Middle frontal gyrus (tissue), 1 donor: ENCODE results near the gene ATP6V1C2.
"Not testable (repeated sequence)": the region's sequence is repeated elsewhere in the genome, so short reads cannot be mapped to it uniquely, and the experiment has no call there.

Experiments
- DNase-seq: peaks from one replicate; pipeline ENCODE4 v3.0.0-alpha.2; 2015; ENCODE audit warnings: low spot score; ENCODE audit errors: extremely low spot score

Gene ATP6V1C2

GRCh38 chr2:10813163-10814138, 92.0 kb downstream of the ATP6V1C2 start:
- not testable (repeated sequence) for DNase-seq

DNA sequence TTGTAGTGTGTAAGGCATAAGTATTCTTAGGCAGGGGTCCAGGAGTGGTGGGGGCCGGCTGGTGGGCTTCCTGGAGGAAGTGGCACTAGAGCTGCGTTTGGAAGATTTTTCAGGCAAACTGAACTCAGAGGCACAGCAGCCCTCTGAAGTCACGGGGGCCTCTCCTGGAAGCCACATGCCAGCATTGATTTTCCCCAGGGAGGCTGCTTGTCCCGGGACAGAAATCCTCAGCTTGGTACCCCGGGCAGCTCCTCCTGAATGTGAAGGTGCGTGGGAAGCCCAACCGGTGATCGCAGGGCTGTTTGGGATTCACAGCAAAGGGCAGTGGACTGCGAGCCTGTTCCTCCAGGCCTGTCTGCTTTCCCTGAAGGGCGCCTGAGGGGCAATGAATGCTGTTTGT, 92.7 kb downstream of the ATP6V1C2 start:
- no peak for DNase-seq

GRCh38 chr2:10814571-10815331, 93.3 kb downstream of the ATP6V1C2 start:
- DNase-seq = no peak

- no peak for DNase-seq
These were observed 96.0 kb downstream of the ATP6V1C2 start for GRCh38 chr2:10817413-10817812.

DNA sequence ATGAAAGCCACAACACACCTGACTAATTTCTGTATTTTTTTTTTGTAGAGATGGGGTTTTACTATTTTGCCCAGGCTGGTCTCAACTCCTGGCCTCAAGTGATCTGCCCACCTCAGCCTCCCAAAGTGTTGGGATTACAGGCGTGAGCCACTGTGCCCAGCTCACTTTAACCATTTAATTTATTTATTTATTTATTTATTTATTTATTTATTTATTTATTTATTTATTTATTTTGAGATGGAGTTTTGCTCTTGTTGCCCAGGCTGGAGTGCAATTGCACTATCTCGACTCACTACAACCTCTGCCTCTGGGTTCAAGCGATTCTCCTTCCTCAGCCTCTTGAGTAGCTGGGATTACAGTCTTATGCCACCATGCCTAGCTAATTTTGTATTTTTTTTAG, 96.9 kb downstream of the ATP6V1C2 start:
- DNase-seq = not testable (repeated sequence)

DNA sequence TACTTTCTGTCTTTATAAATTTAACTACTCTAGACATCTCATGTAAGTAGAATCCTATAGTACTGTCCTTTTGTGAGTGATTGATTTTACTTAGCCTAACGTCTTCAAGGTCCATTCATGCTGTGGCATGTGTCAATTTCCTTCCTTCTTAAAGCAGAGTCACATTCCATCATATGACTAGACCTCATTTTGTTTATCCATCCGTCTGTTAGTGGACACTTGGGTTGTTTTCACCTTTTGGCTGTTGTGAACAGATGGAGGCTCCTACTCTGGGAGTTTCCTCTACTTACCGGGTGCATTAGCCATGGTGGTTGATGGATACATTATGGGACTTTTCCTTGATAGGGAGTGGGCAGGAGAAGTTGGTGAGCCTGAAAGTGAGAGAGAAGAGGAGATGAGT, 97.6 kb downstream of the ATP6V1C2 start:
- no peak for DNase-seq

GRCh38 chr2:10819714-10820314, 98.4 kb downstream of the ATP6V1C2 start:
- no peak for DNase-seq

GRCh38 chr2:10820562-10820961, 99.1 kb downstream of the ATP6V1C2 start:
- no peak for DNase-seq

- DNase-seq = no peak
These were observed 99.7 kb downstream of the ATP6V1C2 start for GRCh38 chr2:10820978-10821695.

- no peak for DNase-seq
These were observed 102.8 kb downstream of the ATP6V1C2 start for GRCh38 chr2:10824191-10824590.

DNA sequence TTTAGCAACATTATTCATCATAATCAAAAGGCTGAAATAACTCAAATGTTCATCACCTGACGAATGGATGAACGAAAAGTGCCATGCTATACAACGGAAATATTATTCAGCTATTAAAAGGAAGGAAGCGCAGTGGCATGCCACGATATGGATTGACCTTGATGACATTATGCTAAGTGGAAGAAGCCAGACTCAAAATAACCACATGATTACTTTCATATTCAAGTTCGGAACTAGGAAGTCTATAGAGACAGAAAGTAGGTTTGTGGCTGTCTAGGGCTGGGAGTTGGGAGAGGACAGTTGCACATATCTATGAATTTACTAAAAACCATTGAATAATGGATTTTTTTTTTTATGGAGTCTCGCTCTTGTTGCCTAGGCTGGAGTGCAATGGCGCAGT, 104.6 kb downstream of the ATP6V1C2 start:
- no peak for DNase-seq

DNA sequence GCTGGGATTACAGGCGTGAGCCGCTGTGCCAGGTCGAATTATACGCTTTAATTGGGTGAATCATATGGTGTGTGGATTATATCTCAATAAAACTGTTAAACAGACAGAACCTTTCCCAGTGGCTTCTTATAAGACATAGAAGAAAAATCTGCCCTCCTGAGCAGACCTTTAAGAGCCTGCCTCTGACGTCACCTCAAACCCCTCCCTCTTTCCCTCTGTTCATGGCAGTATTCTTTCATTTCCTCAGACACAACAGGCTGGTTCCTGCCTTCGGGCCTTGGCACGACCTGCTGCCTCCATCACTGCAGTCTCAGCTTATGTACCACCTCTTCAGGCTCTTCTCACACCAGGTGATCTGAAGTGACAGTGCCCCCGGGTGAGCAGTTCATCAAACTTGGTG, 105.2 kb downstream of the ATP6V1C2 start:
- DNase-seq = no peak

- DNase-seq = no peak
These were observed 106.9 kb downstream of the ATP6V1C2 start for GRCh38 chr2:10828346-10828745.

GRCh38 chr2:10829299-10829698, 107.9 kb downstream of the ATP6V1C2 start:
- no peak for DNase-seq

GRCh38 chr2:10830203-10830602, 108.8 kb downstream of the ATP6V1C2 start:
- DNase-seq = no peak

DNA sequence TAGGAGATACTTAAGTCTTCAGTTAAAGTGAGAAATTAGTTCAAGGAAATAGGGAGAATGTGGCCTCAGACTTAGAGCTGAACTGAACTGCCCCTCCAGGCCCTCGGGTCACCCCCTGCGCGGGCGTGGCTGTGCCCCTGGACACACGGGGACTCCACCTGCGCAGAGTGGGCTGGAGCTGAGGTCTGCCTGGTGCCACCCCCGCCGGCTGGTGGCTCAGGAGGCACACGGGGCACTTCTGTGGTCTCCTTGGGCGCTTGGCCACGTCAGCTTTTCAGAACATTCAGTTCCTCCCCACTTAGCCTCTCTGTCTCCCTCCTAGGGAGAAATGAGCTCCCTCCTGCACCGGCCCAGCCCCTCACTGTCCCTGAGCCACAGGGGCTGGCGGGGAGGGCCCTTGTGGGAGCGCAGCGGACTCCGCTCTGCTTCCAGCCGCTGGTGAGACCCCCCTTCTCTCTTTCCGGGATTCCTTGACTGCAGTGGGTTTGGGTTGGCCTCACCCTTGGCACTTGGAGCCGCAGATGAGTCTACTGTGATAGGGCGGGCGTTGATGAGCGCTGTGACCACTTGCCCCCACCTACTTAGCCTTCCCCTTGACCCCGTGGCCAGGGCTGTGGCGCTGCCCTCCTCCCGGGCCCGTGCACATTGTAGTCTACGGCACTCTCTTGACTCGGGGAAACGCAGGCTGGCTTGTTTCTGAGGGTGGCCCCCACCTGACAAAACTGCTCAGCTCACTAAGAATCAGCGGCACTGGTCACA, 109.4 kb downstream of the ATP6V1C2 start:
- no peak for DNase-seq

DNA sequence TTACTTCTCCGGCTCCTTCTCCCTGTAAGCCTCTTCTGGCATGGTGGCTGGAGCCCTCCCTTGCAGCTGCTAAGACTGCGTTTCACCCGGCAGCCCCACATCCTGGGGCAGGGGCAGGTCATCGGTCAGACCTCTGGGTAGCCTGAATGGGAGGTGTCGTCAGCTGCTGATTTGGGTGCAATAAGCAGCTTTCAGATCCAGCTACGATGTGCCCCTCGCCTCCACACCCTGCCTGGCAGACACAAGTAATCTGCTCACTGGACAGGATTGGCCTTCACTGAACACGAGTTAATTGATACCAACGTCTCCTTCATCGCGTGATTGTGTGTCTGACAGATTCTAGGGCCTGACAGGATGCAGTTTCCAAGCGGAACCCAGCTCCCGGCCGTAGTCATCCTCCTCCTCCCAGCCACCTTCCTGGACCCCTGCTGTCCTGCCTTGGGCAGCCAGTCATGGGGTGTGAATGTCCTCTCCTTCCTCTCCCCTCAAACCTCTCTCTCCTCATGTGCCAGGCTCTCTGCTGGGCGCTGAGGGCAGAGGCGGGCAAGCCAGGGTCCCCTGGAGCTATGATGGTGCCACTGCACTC, 110.1 kb downstream of the ATP6V1C2 start:
- no peak for DNase-seq

GRCh38 chr2:10832203-10832936, 110.9 kb downstream of the ATP6V1C2 start:
- DNase-seq = peak; percentile 76

GRCh38 chr2:10833021-10833420, 111.6 kb downstream of the ATP6V1C2 start:
- no peak for DNase-seq
